Breast epithelium (tissue), 3 donors: ENCODE results near the gene DGCR8.

Experiments used
- CTCF ChIP-seq, 3 donors: fragments of 450-650 bp; IDR thresholded peaks; one replicate each; pipeline ENCODE4 v1.5.1; 2016 to 2017; ENCODE audit warnings: antibody characterized with exemption in 3 of 3, mild to moderate bottlenecking in 3 of 3, moderate library complexity in 3 of 3
- POLR2A ChIP-seq: fragments of 450-650 bp; IDR thresholded peaks from one replicate; pipeline ENCODE4 v1.6.1; 2016; ENCODE audit warnings: antibody characterized with exemption, mild to moderate bottlenecking, moderate library complexity
- POLR2AphosphoS5 ChIP-seq, 3 donors: sonication (generic); formaldehyde crosslinking; IDR thresholded peaks; one replicate each; pipeline ENCODE4 v1.6.1; 2017; ENCODE audit warnings: antibody characterized with exemption in 3 of 3

DNA sequence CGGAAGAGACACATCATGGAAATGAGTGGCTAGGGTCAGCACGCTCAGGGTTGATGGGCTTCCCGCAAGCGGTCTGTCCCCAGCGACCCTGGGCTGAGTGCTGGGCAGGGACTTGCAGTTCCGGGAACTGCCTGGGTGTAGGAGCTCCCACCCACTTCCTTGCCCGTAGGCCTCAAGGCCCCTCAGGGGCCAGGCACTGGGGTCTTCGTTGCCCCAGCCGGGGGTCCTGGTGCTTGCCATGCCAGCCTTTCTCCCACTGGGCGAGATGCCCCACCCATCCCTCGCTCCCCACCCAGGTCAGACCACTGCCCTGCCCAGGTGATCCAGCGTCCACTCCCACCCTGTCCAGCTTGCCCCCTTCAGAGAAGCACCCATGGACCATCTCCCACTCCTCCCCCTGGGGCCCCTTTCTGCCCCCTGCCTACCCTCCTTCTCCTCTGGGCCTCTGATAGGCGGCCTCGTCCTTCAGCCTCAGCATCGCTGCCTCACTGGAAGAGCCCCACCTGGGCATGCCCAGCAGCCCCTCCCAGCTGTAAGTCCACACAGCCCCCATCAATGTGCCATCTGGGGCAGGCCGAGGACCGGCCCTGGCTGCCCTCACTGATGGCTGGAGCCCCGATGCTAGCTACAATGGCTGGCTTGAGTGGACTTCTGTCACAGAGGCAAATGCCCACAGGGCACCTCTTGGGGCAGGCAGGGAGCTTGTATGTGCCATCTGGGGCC lies 17.8 kb upstream of the DGCR8 start:
- TF ChIP-seq CTCF (IDR thresholded peaks at IDR 0.05) (no peak), POLR2AphosphoS5 (IDR thresholded peaks at IDR 0.05) (no peak), POLR2A (no peak)
